Measurements from ENCODE around the gene ICA1L.
A peak's percentile ranks its signal among the peaks of the same experiment; 100 is the strongest.

Gene ICA1L

GRCh38 chr2:202780514-202781021 is 91.0 kb downstream of the ICA1L start:
- DNase-seq: no peak

- DNase-seq: no peak
These were observed 93.3 kb downstream of the ICA1L start for GRCh38 chr2:202778217-202778616.

- peak; percentile 12 for DNase-seq
These were observed 97.5 kb downstream of the ICA1L start for GRCh38 chr2:202774104-202774503.

- no peak for DNase-seq
These were observed 98.1 kb downstream of the ICA1L start for GRCh38 chr2:202773301-202773973.

- DNase-seq: no peak
These were observed 99.7 kb downstream of the ICA1L start for GRCh38 chr2:202771741-202772460.

GRCh38 chr2:202771336-202771735 is 100.2 kb downstream of the ICA1L start:
- DNase-seq: no peak

- DNase-seq: no peak
These were observed 102.4 kb downstream of the ICA1L start for GRCh38 chr2:202769201-202769600.

GRCh38 chr2:202768273-202768672 is 103.3 kb downstream of the ICA1L start:
- DNase-seq: no peak

GRCh38 chr2:202765436-202765835 is 106.1 kb downstream of the ICA1L start:
- DNase-seq: no peak

GRCh38 chr2:202764991-202765390 is 106.6 kb downstream of the ICA1L start:
- no peak for DNase-seq

- DNase-seq: no peak
These were observed 107.7 kb downstream of the ICA1L start for GRCh38 chr2:202763916-202764315.

- DNase-seq: no peak
These were observed 109.0 kb downstream of the ICA1L start for GRCh38 chr2:202762556-202762955.

GRCh38 chr2:202760848-202761247 is 110.7 kb downstream of the ICA1L start:
- DNase-seq: no peak

GRCh38 chr2:202758604-202759003 is 113.0 kb downstream of the ICA1L start:
- no peak for DNase-seq

- no peak for DNase-seq
These were observed 113.4 kb downstream of the ICA1L start for GRCh38 chr2:202758128-202758527.

- DNase-seq: no peak
These were observed 114.2 kb downstream of the ICA1L start for GRCh38 chr2:202757339-202757738.

GRCh38 chr2:202756598-202756997 is 115.0 kb downstream of the ICA1L start:
- DNase-seq: no peak

- DNase-seq: no peak
These were observed 116.6 kb downstream of the ICA1L start for GRCh38 chr2:202754936-202755335.

- DNase-seq: no peak
These were observed 119.5 kb downstream of the ICA1L start for GRCh38 chr2:202752071-202752470.

GRCh38 chr2:202750763-202751427 is 120.7 kb downstream of the ICA1L start:
- no peak for DNase-seq

- no peak for DNase-seq
These were observed 122.1 kb downstream of the ICA1L start for GRCh38 chr2:202749477-202749876.

- DNase-seq: no peak
These were observed 128.0 kb downstream of the ICA1L start for GRCh38 chr2:202743613-202744012.

GRCh38 chr2:202736826-202737225 is 134.7 kb downstream of the ICA1L start:
- DNase-seq: no peak

- no peak for DNase-seq
These were observed 145.5 kb downstream of the ICA1L start for GRCh38 chr2:202726070-202726469.
